ENCODE results near the gene STIP1.

Gene STIP1

DNA sequence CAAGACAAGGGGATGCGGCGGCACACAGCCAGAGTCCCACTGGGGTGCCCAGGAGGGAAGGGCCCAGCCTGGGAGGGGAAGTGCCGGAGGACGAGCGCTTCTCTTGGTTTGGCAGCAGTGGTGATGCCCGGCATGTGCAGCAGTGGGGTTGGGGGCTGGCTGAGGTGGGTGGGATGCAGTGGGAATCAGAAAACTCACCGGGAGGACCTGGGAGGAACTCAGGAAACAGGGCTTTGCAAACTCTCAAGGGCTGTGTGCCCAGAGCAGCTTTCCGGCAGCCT is 23.5 kb downstream of the STIP1 start:
- peaks cover 30% of the 10 kb centered on the region for H3K36me3 ChIP-seq (ENCODE audit: control insufficient read depth, insufficient read depth, low read length)
- no peaks in the 10 kb centered on the region for H3K27me3 ChIP-seq (replicated peaks; ENCODE audit: control insufficient read depth, insufficient read depth, low read length)
- no peak for DNase-seq (ENCODE audit: extremely low read depth, insufficient read length)
- TF ChIP-seq, protein P1, sequence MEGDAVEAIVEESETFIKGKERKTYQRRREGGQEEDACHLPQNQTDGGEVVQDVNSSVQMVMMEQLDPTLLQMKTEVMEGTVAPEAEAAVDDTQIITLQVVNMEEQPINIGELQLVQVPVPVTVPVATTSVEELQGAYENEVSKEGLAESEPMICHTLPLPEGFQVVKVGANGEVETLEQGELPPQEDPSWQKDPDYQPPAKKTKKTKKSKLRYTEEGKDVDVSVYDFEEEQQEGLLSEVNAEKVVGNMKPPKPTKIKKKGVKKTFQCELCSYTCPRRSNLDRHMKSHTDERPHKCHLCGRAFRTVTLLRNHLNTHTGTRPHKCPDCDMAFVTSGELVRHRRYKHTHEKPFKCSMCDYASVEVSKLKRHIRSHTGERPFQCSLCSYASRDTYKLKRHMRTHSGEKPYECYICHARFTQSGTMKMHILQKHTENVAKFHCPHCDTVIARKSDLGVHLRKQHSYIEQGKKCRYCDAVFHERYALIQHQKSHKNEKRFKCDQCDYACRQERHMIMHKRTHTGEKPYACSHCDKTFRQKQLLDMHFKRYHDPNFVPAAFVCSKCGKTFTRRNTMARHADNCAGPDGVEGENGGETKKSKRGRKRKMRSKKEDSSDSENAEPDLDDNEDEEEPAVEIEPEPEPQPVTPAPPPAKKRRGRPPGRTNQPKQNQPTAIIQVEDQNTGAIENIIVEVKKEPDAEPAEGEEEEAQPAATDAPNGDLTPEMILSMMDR (IDR thresholded peaks at IDR 0.05; ENCODE audit: insufficient read depth, low read length, poor library complexity, severe bottlenecking), result no peak
- no peak overlapping the region for H3K4me3 ChIP-seq (replicated peaks; ENCODE audit: low read depth, low read length)

DNA sequence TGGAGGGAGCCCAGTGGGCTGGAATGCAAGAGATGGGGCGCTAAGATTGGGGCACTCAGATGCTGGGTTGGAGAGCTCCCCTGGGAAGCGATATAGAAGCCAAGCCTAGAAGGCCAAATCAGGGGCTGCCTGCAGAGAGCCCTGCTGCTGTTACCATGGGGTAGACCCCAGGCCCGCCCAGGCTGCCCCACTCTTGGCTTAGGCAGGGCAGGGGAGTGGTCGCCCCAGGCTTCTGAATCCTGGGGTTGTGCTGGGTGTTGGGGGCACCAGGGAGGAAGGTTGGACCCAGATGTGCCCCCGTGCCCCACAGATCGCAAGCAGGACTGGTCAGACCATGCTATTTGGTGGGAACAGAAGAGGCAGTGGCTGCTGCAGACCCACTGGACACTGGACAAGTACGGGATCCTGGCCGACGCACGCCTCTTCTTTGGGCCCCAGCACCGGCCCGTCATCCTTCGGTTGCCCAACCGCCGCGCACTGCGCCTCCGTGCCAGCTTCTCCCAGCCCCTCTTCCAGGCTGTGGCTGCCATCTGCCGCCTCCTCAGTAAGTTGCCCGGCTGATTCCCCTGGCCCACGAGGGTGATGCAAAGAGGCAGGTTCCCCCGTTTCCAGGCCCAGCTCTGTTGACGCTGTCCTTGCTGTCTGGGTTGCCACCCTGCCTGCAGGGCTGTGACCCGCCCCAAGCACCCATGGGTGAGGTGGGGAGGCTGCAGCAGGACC is 24.5 kb downstream of the STIP1 start:
- H3K36me3 ChIP-seq (ENCODE audit: control insufficient read depth, insufficient read depth, low read length), result peaks cover 32% of the 10 kb centered on the region
- no peaks in the 10 kb centered on the region for H3K27me3 ChIP-seq (replicated peaks; ENCODE audit: control insufficient read depth, insufficient read depth, low read length)
- H3K4me3 ChIP-seq (replicated peaks; ENCODE audit: low read depth, low read length), result no peak overlapping the region
- no peak for DNase-seq (ENCODE audit: extremely low read depth, insufficient read length)
- TF ChIP-seq, protein P1 (IDR thresholded peaks at IDR 0.05; ENCODE audit: insufficient read depth, low read length, poor library complexity, severe bottlenecking), result no peak

DNA sequence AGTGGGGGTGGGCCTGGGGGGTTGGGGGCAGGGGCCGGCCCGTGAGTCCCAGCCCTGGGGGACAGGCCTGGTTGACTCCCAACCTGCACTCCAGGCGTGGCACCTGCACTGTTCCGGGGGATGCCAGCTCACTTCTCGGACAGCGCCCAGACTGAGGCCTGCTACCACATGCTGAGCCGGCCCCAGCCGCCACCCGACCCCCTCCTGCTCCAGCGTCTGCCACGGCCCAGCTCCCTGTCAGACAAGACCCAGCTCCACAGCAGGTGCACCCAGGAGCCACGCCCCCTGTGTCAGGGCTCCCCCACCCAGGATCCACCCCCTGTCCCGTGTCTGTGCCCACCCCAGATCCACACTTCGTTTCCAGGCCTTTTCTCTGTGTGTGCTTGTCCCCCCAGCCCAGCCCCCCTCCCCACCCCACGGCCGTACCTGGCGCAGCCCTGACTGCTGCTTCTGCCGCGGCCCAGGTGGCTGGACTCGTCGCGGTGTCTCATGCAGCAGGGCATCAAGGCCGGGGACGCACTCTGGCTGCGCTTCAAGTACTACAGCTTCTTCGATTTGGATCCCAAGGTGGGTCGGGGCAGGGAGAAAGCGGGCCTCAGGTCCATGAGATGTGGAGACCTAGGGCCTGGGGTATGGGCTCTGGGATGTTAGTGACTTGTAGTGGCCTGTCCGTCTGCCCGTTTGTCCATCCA is 25.4 kb downstream of the STIP1 start:
- DNase-seq (ENCODE audit: extremely low read depth, insufficient read length), result no peak
- H3K36me3 ChIP-seq (ENCODE audit: control insufficient read depth, insufficient read depth, low read length), result peaks cover 32% of the 10 kb centered on the region

DNA sequence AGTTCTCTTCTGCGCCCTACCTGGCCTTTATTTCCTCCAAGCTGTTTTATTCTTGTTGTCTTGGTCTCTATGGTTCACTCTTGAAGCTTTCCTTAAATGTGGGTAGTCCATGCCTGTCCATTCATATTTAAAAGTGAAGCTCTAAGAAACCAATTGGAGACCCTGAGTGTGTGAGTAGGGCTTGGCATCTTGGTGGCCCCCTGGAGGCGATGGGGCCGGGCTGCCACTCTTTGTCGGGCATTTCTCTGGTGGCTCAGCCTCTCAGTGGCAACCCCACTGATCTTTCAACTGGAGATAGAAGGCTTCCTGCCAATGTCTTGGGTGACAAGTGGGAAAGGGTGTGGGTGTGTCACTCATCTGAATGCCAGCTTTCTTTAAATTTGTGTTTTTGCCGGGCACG is 30.9 kb downstream of the STIP1 start:
- Histone ChIP-seq H3K36me3 (ENCODE audit: control insufficient read depth, insufficient read depth, low read length) (peaks cover 36% of the 10 kb centered on the region), H3K4me3 (replicated peaks; ENCODE audit: low read depth, low read length) (no peak overlapping the region), H3K27me3 (replicated peaks; ENCODE audit: control insufficient read depth, insufficient read depth, low read length) (no peaks in the 10 kb centered on the region)
- TF ChIP-seq, protein P1 (IDR thresholded peaks at IDR 0.05; ENCODE audit: insufficient read depth, low read length, poor library complexity, severe bottlenecking), result no peak
- DNase-seq (ENCODE audit: extremely low read depth, insufficient read length), result no peak

More for the DNA sequence above, 25.4 kb downstream of the STIP1 start:
- TF ChIP-seq, protein P1 (IDR thresholded peaks at IDR 0.05; ENCODE audit: insufficient read depth, low read length, poor library complexity, severe bottlenecking), result no peak
- H3K27me3 ChIP-seq (replicated peaks; ENCODE audit: control insufficient read depth, insufficient read depth, low read length), result no peaks in the 10 kb centered on the region
- no peak overlapping the region for H3K4me3 ChIP-seq (replicated peaks; ENCODE audit: low read depth, low read length)

DNA sequence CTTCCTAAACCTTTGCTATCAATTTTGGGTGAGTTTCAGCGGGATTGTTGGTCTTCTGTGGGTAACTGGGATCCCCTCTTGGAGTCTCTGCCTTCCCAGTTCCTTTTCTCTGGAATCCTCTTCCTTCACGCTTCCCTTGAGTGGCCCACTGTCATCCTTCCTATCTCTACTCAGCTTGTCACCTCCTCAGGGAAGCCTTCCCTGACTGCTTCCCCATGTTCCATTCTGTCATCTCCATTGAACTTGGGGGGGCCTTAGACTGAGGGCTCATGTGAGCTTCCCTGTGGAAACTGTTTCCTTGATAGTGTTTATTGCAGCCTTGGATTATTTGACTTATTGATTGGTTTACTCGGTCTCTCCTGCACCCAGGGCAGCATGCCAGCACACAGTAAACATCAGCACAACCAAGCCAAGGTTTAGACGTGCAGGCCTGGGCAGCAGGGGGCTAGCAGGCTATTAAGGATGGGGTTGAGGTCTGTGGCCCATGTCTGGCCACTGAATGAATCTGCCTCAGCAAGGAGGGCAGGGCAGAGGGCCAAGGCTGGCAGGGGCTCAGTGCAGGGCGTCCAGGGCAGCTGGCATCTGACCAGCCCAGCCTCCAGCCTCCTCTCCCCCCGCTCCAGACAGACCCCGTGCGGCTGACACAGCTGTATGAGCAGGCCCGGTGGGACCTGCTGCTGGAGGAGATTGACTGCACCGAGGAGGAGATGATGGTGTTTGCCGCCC is 32.8 kb downstream of the STIP1 start:
- Histone ChIP-seq H3K36me3 (ENCODE audit: control insufficient read depth, insufficient read depth, low read length) (peaks cover 37% of the 10 kb centered on the region), H3K4me3 (replicated peaks; ENCODE audit: low read depth, low read length) (no peak overlapping the region), H3K27me3 (replicated peaks; ENCODE audit: control insufficient read depth, insufficient read depth, low read length) (no peaks in the 10 kb centered on the region)
- DNase-seq (ENCODE audit: extremely low read depth, insufficient read length), result no peak
- TF ChIP-seq, protein P1 (IDR thresholded peaks at IDR 0.05; ENCODE audit: insufficient read depth, low read length, poor library complexity, severe bottlenecking), result no peak

All from GM06990 (cell line).